K562 treated with DMSO at 1 percent for 12 hours (cell line): ENCODE results near the gene PRELP. TPM values are rescaled to one million over a fixed set of nuclear protein-coding genes. Genes with fewer than 3 reads are reported as not detected.

Experiments used
- total RNA-seq: library from RNA; unstranded; fragments of 300-600 nt; gene quantifications from 2 replicates; pipeline ENCODE4 v1.2.3, GENCODE V29; 2022; ENCODE audit not compliant: insufficient read depth

The PRELP gene
- not detected in 2 replicates for total RNA-seq

GRCh38 chr1:203475012-203475981 is at the start of gene PRELP:
TSS of gene PRELP (plus strand) at chr1:203475806. CDS start at chr1:203483185, 7,379 bp downstream.

DNA sequence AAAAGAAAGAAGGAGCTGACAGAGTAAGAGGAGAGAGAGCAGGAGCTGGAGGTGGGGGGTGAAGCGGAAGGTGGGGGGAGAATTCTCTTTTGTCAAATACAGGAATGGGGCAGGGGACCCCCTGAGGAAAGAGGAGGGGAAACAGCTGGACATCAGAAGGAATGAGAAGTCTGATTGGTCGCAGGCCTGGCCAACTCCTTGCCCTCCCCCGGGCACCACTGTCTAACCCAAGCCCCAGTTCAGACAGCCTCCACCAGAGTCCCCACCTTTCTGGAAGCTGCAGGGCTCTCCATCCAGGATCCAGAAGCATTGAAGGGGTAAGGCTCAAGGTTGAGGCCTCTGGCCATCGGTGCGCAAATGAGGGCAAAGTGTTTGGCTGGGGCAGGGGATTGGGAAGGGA is 18.3 kb downstream of the PRELP start, which contains the start of gene OPTC:
Gene OPTC (plus strand): TSS at position 253 of the 400 bp plus-strand sequence. CDS start 1,853 bp downstream, outside the sequence.

Other genes with a start within 250 kb of the PRELP start
- gene CHIT1, start 246.1 kb upstream of the PRELP start, total RNA-seq: not detected in 2 replicates
- 12.6 and 23.4 TPM in 2 replicates for gene BTG2, start 170.3 kb upstream of the PRELP start, total RNA-seq
- gene FMOD, start 124.7 kb upstream of the PRELP start, total RNA-seq: 0.22 TPM in 1 of 2 replicates, not detected in the other
- gene OPTC, start 18.3 kb downstream of the PRELP start, total RNA-seq: not detected in 2 replicates
- gene ATP2B4, start 151.0 kb downstream of the PRELP start, total RNA-seq: 6.0 and 24.6 TPM in 2 replicates